DMS114 treated with DMSO at 0.1 percent for 48 hours (cell line): ENCODE data around the gene NCSTN.

ENCODE experiments used
- DNase-seq: peaks from one replicate; lab custom pipeline; 2025; ENCODE audit not compliant: unreplicated experiment; lab: John Stamatoyannopoulos, UW

The NCSTN gene

DNA sequence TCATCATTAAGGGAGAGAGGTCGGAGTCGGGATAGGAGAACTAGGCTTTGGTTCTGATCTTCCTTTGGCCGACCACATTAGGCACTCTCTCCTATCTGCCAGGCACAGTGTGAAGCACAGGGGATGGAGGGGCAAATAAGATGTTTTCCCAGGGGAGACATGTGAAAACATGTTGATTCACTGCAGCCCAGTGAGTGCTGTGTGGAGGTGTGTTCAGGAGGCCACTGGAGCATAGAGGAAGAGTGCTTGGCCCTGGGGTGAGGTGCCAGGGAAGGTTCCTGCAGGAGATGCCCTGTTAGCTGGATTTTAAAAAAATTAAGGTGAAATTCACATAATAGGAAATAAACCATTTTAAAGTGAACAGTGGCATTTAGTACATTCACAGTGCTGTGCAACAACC, 60.9 kb downstream of the NCSTN start:
- DNase-seq = no peak

GRCh38 chr1:160405331-160405877, 62.2 kb downstream of the NCSTN start:
- no peak for DNase-seq

DNA sequence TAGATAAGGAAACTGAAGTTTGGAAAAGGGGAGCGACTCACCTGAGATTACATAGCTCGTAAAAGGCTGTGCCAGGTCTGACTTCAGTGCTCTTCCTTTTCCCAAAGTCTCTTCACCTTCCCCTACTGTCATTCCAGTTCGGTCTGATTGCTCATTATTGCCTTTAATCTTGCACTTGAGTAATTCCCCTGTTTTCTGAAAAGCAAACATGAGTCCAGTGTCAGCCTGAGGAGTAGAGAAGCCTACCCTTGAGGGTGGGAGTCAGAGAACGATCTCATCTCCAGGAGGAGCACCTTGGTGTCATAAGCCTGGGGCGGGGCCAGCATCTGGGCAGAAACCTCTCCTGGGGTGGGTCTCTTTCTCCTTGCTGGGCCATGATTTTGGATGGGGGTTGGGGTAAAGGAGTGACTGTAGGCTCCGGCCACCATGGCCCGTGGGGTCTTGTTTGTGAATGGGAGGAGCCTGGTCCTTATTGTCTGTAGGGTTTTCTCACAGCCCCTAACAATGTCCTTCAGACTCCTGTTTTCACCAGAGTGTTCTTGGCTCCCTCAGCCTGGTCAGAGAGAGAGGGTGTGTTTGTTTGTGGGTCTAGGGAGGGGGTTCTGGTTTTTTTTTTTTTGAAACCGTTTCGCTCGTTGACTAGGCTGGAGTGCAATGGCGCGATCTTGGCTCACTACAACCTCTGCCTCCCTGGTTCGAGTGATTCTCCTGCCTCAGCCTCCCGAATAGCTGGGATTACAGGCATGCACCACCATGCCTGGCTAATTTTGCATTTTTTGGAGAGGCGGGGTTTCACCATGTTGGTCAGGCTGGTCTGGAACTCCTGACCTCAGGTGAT, 63.2 kb downstream of the NCSTN start:
- no peak for DNase-seq

- DNase-seq = no peak
Observed at GRCh38 chr1:160407839-160408801, 64.9 kb downstream of the NCSTN start.
